Choroid plexus epithelial cell (primary cell): ENCODE results near the gene CEP350.
"Not testable (repeated sequence)": the region's sequence is repeated elsewhere in the genome, so short reads cannot be mapped to it uniquely, and the experiment has no call there.

Experiments used
- DNase-seq: peaks from one replicate; pipeline ENCODE4 v3.0.0-alpha.2; 2010; ENCODE audit warnings: low read depth
- H3K4me3 ChIP-seq: 2 replicates; pipeline ENCODE4 v1.5.1; 2011; ENCODE audit warnings: low read depth, mild to moderate bottlenecking, control low read depth, low read length, moderate library complexity
- CTCF ChIP-seq: conservative IDR thresholded peaks from 2 replicates; pipeline ENCODE4 v1.5.1; 2011; ENCODE audit warnings: low read depth, mild to moderate bottlenecking, control low read depth, inconsistent platforms, low read length, moderate library complexity

Gene CEP350

GRCh38 chr1:180116964-180117763 lies 162.6 kb downstream of the CEP350 start:
- TF ChIP-seq CTCF, result no peak
- peak; percentile 24 for DNase-seq
- no peak overlapping the region for H3K4me3 ChIP-seq

DNA sequence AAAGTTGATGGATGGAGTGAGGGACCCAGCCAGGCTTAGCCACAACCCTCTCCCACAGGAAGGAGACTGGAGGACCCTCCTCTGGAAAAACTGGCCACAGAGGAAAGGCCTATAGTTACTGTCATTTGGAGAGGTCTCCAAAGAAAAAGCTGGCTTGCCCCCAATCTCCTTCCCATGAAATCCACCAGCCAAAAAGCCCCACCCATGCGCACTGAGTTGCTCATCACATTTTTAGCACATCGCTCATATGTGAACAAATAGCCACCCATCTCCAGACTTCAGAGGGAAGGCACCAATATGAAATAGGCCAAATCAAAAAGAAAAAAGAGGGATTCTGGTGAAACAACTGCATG lies 163.1 kb downstream of the CEP350 start:
- no peak overlapping the region for H3K4me3 ChIP-seq
- DNase-seq, result peak; percentile 53

DNA sequence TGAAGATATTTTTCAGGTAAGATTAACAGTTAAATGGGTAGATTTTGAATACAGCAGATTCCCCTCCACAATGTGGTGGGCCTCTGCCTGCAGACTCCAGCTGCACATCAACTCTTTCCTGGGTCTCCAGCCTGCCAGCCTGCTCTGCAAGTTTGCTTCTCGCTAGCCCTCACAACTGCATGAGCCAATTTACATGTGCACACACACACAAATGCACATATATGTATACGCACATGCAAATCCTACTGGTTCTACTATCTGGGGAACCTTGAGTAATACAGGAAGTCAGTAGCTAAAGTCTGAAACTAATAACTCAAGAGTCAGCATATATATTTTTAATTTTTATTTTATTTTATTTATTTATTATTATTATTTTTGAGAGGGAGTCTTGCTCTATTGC lies 165.2 kb downstream of the CEP350 start:
- no peak for TF ChIP-seq CTCF
- H3K4me3 ChIP-seq, result no peak overlapping the region
- no peak for DNase-seq

More for the DNA sequence above, 163.1 kb downstream of the CEP350 start:
- TF ChIP-seq CTCF, result no peak

- peak; percentile 52 for DNase-seq
- TF ChIP-seq CTCF, result no peak
- H3K4me3 ChIP-seq, result no peak overlapping the region
These were observed 168.9 kb downstream of the CEP350 start for GRCh38 chr1:180123463-180123936.

GRCh38 chr1:180130651-180131050 lies 176.0 kb downstream of the CEP350 start:
- H3K4me3 ChIP-seq, result no peak overlapping the region
- no peak for DNase-seq
- TF ChIP-seq CTCF, result no peak

GRCh38 chr1:180131510-180131909 lies 176.9 kb downstream of the CEP350 start:
- no peak overlapping the region for H3K4me3 ChIP-seq
- peak; percentile 97 for DNase-seq
- TF ChIP-seq CTCF, result no peak

DNA sequence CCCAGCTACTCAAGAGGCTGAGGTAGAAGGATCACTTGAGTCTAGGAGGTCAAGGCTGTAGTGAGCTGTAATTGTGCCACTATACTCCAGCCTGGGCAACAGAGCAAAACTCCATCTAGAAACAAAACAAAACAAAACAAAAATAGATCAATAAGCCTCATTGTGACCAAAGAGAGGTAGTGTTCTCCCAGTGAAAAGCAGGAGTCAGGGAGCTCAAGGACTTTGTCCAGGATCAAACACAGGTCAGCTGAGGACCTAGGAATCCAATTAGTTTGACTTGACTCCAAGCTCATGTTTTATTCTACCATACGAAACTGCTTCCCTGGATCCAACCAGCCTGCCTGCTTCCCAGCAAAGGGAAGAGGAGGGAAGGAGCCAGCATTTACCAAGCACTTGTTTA lies 178.6 kb downstream of the CEP350 start:
- TF ChIP-seq CTCF, result no peak
- no peak overlapping the region for H3K4me3 ChIP-seq
- no peak for DNase-seq

GRCh38 chr1:180133688-180134087 lies 179.1 kb downstream of the CEP350 start:
- not testable (repeated sequence) for DNase-seq, H3K4me3 ChIP-seq
